ENCODE measurements around the gene THBS2.

- TF ChIP-seq CTCF (IDR thresholded peaks at IDR 0.05 in 4 of 5, conservative IDR thresholded peaks at IDR 0.05 in 1 of 5) (no peak), POLR2A (IDR thresholded peaks at IDR 0.05) (no peak)
These were observed 81.7 kb downstream of the THBS2 start for GRCh38 chr6:169171951-169172350.
